GM12874 (cell line): ENCODE data around the gene ABCA12.

Source experiments
- CTCF ChIP-seq: IDR thresholded peaks from 2 replicates; pipeline ENCODE4 v1.5.1; 2011; ENCODE audit warnings: low read depth, mild to moderate bottlenecking, control low read depth, low read length, moderate library complexity; ENCODE audit not compliant: insufficient read depth

ABCA12 gene

GRCh38 chr2:215036314-215036713 lies 102.1 kb downstream of the ABCA12 start:
- no peak for TF ChIP-seq CTCF

- TF ChIP-seq CTCF, result no peak
Observed at GRCh38 chr2:215034154-215034553, 104.3 kb downstream of the ABCA12 start.

- TF ChIP-seq CTCF, result no peak
Observed at GRCh38 chr2:215032153-215032552, 106.3 kb downstream of the ABCA12 start.

- TF ChIP-seq CTCF, result no peak
Observed at GRCh38 chr2:215031321-215031720, 107.1 kb downstream of the ABCA12 start.

GRCh38 chr2:215029936-215030335 lies 108.5 kb downstream of the ABCA12 start:
- no peak for TF ChIP-seq CTCF

GRCh38 chr2:215028231-215028630 lies 110.2 kb downstream of the ABCA12 start:
- TF ChIP-seq CTCF, result no peak

GRCh38 chr2:215027779-215028178 lies 110.6 kb downstream of the ABCA12 start:
- TF ChIP-seq CTCF, result no peak

- no peak for TF ChIP-seq CTCF
Observed at GRCh38 chr2:215022910-215023309, 115.5 kb downstream of the ABCA12 start.
